ENCODE results near the gene KNG1.

Gene KNG1

DNA sequence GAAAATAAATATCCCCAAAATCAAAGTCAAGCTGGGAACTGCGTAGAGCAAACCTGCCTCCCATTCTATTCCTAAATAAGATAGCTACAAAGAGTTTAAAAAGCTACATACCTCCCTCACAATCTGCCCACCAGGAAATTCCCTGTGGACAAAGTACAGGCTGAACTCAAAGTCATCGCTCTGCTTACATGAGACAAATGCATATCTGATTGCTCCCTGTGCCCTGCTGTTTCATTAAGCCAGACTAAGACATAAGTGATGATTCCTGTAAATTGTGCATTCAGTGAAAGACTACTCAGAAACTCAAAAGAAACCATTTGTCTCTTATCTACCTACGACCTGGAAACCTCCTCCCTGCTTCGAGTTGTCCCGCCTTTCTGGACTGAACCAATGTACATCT, 37.7 kb downstream of the KNG1 start:
- H3K4me3 ChIP-seq (ENCODE audit: low read depth, low read length): no peak overlapping the region
- TF ChIP-seq, protein P1, sequence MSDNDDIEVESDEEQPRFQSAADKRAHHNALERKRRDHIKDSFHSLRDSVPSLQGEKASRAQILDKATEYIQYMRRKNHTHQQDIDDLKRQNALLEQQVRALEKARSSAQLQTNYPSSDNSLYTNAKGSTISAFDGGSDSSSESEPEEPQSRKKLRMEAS (IDR thresholded peaks at IDR 0.05; ENCODE audit: low read depth, low read length): no peak
- TF ChIP-seq, protein P2, sequence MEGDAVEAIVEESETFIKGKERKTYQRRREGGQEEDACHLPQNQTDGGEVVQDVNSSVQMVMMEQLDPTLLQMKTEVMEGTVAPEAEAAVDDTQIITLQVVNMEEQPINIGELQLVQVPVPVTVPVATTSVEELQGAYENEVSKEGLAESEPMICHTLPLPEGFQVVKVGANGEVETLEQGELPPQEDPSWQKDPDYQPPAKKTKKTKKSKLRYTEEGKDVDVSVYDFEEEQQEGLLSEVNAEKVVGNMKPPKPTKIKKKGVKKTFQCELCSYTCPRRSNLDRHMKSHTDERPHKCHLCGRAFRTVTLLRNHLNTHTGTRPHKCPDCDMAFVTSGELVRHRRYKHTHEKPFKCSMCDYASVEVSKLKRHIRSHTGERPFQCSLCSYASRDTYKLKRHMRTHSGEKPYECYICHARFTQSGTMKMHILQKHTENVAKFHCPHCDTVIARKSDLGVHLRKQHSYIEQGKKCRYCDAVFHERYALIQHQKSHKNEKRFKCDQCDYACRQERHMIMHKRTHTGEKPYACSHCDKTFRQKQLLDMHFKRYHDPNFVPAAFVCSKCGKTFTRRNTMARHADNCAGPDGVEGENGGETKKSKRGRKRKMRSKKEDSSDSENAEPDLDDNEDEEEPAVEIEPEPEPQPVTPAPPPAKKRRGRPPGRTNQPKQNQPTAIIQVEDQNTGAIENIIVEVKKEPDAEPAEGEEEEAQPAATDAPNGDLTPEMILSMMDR (IDR thresholded peaks at IDR 0.05; ENCODE audit: low read depth, low read length): no peak
- TF ChIP-seq POLR2A (IDR thresholded peaks at IDR 0.05; ENCODE audit: extremely low read depth, insufficient read length) (no peak), MYC (IDR thresholded peaks at IDR 0.05; ENCODE audit: low read depth, low read length) (no peak)
- no peak for DNase-seq (ENCODE audit: low read depth)

DNA sequence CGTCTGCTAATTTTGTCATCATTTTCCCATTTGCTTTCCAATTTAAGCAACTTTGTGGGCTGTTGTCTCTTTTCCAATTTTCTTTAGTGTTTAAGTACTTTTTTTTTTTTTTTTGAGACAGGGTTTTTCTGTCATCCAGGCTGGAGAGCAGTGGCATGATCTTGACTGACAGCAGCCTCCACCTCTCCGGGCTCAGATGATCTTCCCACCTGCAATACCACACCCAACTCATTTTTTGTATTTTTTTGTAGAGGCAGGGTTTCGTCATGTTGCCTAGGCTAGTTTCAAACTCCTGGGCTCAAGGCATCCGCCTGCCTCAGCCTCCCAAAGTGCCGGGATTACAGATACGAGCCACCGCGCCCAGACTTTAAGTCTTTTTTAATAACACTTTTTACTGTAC, 40.1 kb downstream of the KNG1 start:
- no peak for DNase-seq (ENCODE audit: low read depth)
- TF ChIP-seq, protein P2 (IDR thresholded peaks at IDR 0.05; ENCODE audit: low read depth, low read length): no peak
- TF ChIP-seq, protein P1 (IDR thresholded peaks at IDR 0.05; ENCODE audit: low read depth, low read length): no peak
- TF ChIP-seq POLR2A (IDR thresholded peaks at IDR 0.05; ENCODE audit: extremely low read depth, insufficient read length) (no peak), MYC (IDR thresholded peaks at IDR 0.05; ENCODE audit: low read depth, low read length) (no peak)
- no peak overlapping the region for H3K4me3 ChIP-seq (ENCODE audit: low read depth, low read length)

- no peak overlapping the region for H3K4me3 ChIP-seq (ENCODE audit: low read depth, low read length)
- DNase-seq (ENCODE audit: low read depth): no peak
- TF ChIP-seq MYC (IDR thresholded peaks at IDR 0.05; ENCODE audit: low read depth, low read length) (no peak), POLR2A (IDR thresholded peaks at IDR 0.05; ENCODE audit: extremely low read depth, insufficient read length) (no peak)
- TF ChIP-seq, protein P1 (IDR thresholded peaks at IDR 0.05; ENCODE audit: low read depth, low read length): no peak
- TF ChIP-seq, protein P2 (IDR thresholded peaks at IDR 0.05; ENCODE audit: low read depth, low read length): no peak
These were observed 40.6 kb downstream of the KNG1 start for GRCh38 chr3:186757686-186758220.

DNA sequence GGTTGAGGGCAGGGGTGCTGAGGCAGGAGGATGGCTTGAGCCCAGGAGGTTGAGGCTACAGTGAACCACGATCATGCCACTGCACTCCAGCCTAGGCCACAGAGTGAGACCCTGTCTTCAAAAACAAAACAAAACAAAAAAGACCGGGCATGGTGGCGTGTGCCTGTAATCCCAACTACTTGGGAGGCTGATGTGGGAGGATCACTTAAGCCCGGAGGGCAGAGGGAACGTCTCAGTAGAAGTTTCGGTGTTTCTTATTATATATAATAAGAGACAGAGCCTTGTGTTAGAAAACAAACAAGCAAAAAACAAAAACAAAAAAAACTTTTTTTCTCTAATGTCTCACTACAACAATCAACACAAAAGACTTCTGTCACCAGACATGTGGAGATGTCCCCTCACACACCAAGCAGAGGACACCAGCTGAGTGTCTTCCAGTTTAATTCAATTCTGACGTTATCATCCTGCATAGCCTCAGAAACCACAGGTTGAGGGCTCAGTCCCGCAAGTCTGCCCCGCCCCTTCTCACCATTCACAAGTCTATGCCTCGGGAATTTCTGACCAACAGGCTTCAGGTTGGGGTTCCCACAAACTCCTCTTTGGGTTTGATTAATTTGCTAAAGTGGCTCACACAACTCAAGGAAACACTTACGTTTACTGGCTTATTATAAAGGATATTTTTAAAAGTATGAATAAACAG, 42.2 kb downstream of the KNG1 start:
- TF ChIP-seq POLR2A (IDR thresholded peaks at IDR 0.05; ENCODE audit: extremely low read depth, insufficient read length) (no peak), MYC (IDR thresholded peaks at IDR 0.05; ENCODE audit: low read depth, low read length) (no peak)
- TF ChIP-seq, protein P2 (IDR thresholded peaks at IDR 0.05; ENCODE audit: low read depth, low read length): no peak
- TF ChIP-seq, protein P1 (IDR thresholded peaks at IDR 0.05; ENCODE audit: low read depth, low read length): no peak
- no peak for DNase-seq (ENCODE audit: low read depth)
- H3K4me3 ChIP-seq (ENCODE audit: low read depth, low read length): no peak overlapping the region

- TF ChIP-seq MYC (IDR thresholded peaks at IDR 0.05; ENCODE audit: low read depth, low read length): no peak
- TF ChIP-seq, protein P1 (IDR thresholded peaks at IDR 0.05; ENCODE audit: low read depth, low read length): no peak
- TF ChIP-seq, protein P2 (IDR thresholded peaks at IDR 0.05; ENCODE audit: low read depth, low read length): no peak
- TF ChIP-seq POLR2A (IDR thresholded peaks at IDR 0.05; ENCODE audit: extremely low read depth, insufficient read length): no peak
- no peak for DNase-seq (ENCODE audit: low read depth)
- H3K4me3 ChIP-seq (ENCODE audit: low read depth, low read length): no peak overlapping the region
These were observed 43.1 kb downstream of the KNG1 start for GRCh38 chr3:186760141-186760833.
